ENCODE results near the gene APMAP. TPM values are rescaled to one million over a fixed set of nuclear protein-coding genes. Genes with fewer than 3 reads are reported as not detected.
A peak's percentile ranks its signal among the peaks of the same experiment; 100 is the strongest.

APMAP gene
- total and polyA plus RNA-seq, 9 donors: 23.5 to 103 (median 45.8) TPM

DNA sequence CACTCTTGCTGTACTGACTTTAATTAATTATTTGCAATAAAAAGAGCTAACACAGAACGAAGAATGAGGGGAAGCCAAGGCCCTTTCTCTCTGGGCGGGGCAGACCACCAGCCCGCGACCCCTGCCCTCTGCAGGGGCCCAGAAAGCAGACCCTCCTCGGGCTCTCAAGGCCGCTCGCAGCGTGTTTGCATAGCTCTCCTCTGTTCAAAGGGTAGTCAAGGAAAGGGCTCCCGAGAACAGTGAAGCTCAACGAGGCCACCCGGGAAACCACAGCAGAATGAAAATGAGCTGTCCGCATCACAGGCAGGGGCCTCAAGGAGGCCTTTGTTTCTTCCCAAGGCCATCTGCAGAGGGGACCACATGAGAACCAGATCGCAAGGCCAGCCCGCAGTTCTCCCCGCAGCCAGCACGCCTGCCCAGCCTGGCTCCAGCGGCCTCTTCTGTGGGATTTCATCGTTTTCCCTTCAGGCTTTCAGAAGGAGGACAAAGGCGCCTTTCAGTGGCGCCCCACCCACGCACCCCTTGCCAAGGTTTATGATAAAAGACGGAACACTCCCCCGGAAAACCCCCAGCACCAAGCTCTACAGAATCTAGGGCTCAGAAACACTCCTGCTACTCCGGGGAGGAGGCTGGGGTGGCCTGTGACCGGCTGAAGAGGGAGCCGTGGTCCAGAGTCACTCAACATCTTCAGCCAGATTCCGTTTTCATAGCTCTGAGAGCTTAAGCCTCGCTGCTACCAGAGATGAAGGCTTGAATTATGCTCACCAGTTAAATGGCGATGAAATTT is 40.1 kb upstream of the APMAP start:
- WGBS, 3 donors: 17 to 32% (median 25%) methylated on average over 29 of the region's 29 CpGs
- no peaks in the 10 kb centered on the region for H3K27me3 ChIP-seq
- no peak overlapping the region for H3K4me3 ChIP-seq
- H3K9me3 ChIP-seq: no peaks in the 10 kb centered on the region
- TF ChIP-seq, protein P1, sequence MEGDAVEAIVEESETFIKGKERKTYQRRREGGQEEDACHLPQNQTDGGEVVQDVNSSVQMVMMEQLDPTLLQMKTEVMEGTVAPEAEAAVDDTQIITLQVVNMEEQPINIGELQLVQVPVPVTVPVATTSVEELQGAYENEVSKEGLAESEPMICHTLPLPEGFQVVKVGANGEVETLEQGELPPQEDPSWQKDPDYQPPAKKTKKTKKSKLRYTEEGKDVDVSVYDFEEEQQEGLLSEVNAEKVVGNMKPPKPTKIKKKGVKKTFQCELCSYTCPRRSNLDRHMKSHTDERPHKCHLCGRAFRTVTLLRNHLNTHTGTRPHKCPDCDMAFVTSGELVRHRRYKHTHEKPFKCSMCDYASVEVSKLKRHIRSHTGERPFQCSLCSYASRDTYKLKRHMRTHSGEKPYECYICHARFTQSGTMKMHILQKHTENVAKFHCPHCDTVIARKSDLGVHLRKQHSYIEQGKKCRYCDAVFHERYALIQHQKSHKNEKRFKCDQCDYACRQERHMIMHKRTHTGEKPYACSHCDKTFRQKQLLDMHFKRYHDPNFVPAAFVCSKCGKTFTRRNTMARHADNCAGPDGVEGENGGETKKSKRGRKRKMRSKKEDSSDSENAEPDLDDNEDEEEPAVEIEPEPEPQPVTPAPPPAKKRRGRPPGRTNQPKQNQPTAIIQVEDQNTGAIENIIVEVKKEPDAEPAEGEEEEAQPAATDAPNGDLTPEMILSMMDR (IDR thresholded peaks at IDR 0.05): no peak
- TF ChIP-seq EP300 (IDR thresholded peaks at IDR 0.05) (no peak), POLR2A (IDR thresholded peaks at IDR 0.05) (no peak)
- no peaks in the 10 kb centered on the region for H3K36me3 ChIP-seq
- H3K27ac ChIP-seq: peak overlapping the region in 1 of 2 donors; percentile 60
- intact Hi-C loops (cut with DNase I): no loop called here
- peak; percentile 52 to 76 (median 57) for DNase-seq
- H3K4me1 ChIP-seq (ENCODE audit: insufficient read depth): peaks cover 21% of the 10 kb centered on the region

DNA sequence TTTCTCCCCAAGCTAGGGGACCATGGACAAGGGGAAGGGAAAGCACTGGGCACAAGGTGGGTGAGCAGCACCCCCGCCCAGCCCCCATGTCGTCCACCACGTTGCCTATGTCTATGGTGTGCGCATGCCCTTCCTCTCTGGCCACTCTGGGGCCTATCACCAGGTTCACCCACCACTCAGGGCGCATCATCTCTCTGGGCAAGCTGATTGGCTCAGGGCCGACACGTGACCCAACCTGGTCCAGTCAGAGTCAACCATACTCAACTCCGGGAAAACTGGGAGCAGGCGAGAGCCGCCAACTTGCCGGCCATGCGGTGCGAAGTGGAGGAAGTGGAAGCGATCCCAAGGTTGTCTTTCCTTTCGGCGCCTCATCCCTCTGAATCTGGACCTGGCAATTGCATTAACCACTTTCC is 39.5 kb upstream of the APMAP start:
- peak overlapping the region in 1 of 2 donors; percentile 60 for H3K27ac ChIP-seq
- peaks cover 20% of the 10 kb centered on the region for H3K4me1 ChIP-seq (ENCODE audit: insufficient read depth)
- TF ChIP-seq, protein P1 (IDR thresholded peaks at IDR 0.05): no peak
- no peak for TF ChIP-seq EP300 (IDR thresholded peaks at IDR 0.05)
- no peak for TF ChIP-seq POLR2A (IDR thresholded peaks at IDR 0.05)
- no peaks in the 10 kb centered on the region for H3K36me3 ChIP-seq
- intact Hi-C loops (cut with DNase I): no loop called here
- 94 to 96% (median 95%) methylated on average over 16 of the region's 16 CpGs for WGBS, 3 donors
- H3K27me3 ChIP-seq: no peaks in the 10 kb centered on the region
- DNase-seq: peak in 1 of 5 donors; percentile 30
- no peaks in the 10 kb centered on the region for H3K9me3 ChIP-seq
- no peak overlapping the region for H3K4me3 ChIP-seq

DNA sequence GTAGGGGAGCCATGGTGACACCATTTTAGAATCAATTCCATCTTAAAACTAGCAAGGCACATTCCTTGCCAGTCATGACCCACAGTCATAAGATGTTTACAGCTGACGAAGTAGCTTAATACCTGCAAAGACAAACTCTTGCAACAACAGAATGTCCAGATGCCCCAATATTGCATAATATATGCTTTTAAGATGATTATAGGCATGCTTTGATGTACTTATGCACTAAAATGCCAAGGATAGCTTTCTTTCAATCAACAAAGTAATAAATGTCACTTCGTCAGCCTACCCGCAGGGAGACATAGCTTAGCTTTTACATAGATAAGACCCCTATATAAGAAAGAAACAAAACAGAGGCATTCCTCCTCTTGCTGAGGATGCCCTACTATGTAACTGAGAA is 38.7 kb upstream of the APMAP start:
- peaks cover 20% of the 10 kb centered on the region for H3K4me1 ChIP-seq (ENCODE audit: insufficient read depth)

DNA sequence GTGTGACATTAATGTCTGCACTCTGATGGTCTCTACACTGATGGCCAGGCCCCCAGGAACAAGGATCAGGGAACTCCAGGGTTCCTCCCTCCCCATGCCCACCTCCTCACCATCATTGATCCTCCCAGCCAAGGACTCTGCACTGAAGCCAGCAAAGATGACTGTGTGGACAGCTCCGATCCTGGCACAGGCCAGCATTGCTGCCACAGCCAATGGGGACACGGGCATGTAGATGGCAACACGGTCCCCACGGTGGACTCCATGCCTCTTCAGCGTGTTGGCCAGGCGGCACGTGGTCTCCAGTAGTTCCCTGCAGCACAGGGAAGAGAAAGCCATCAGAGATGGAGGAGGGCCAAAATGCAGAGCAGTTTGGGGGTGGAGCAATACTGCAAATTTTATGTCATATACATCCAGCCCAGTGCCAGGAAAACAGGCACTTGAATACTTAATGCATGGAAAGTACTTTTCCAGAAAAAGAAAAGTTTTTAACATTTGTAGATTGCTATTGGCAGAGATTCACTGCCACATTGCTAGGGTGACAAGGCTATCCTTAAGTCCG is 38.2 kb upstream of the APMAP start:
- Histone ChIP-seq H3K4me3 (no peak overlapping the region), H3K27ac (no peak overlapping the region), H3K36me3 (no peaks in the 10 kb centered on the region), H3K4me1 (ENCODE audit: insufficient read depth) (peaks cover 18% of the 10 kb centered on the region), H3K27me3 (no peaks in the 10 kb centered on the region), H3K9me3 (no peaks in the 10 kb centered on the region)
- intact Hi-C loops (cut with DNase I): no loop called here
- no peak for DNase-seq
- WGBS, 3 donors: 97 to 99% (median 98%) methylated on average over 8 of the region's 8 CpGs
- TF ChIP-seq EP300 (IDR thresholded peaks at IDR 0.05) (no peak), POLR2A (IDR thresholded peaks at IDR 0.05) (no peak)
- TF ChIP-seq, protein P1 (IDR thresholded peaks at IDR 0.05): no peak

More for the DNA sequence above, 38.7 kb upstream of the APMAP start:
- no peak for DNase-seq
- Histone ChIP-seq H3K27ac (no peak overlapping the region), H3K27me3 (no peaks in the 10 kb centered on the region), H3K36me3 (no peaks in the 10 kb centered on the region), H3K4me3 (no peak overlapping the region), H3K9me3 (no peaks in the 10 kb centered on the region)
- intact Hi-C loops (cut with DNase I): no loop called here
- 77 to 99% (median 96%) methylated on average over 3 of the region's 3 CpGs for WGBS, 3 donors
- TF ChIP-seq POLR2A (IDR thresholded peaks at IDR 0.05) (no peak), EP300 (IDR thresholded peaks at IDR 0.05) (no peak)
- TF ChIP-seq, protein P1 (IDR thresholded peaks at IDR 0.05): no peak

Data from ovary (tissue), 9 donors.